Panc1 (cell line): ENCODE measurements around the gene ARID1A. TPM values are rescaled to one million over a fixed set of nuclear protein-coding genes. Genes with fewer than 3 reads are reported as not detected.
"Not testable (repeated sequence)": the region's sequence is repeated elsewhere in the genome, so short reads cannot be mapped to it uniquely, and the experiment has no call there.

Source experiments
- ATAC-seq: fragments of 200-7000 bp; cut with Tn5 transposase; 2 replicates; pipeline ENCODE4 v1.9.1; 2020; ENCODE audit warnings: mild to moderate bottlenecking, moderate library complexity
- BruUV-seq: library from RNA; stranded (reverse); fragments of 400-500 nt; replicated peaks from 2 replicates; lab custom pipeline; 2021; lab: Mats Ljungman, UMichigan
- CTCF ChIA-PET: fragments of 300-600 bp; sonication (Branson Sonifier 250); formaldehyde crosslinking; loops from one replicate; lab custom pipeline; 2022; ENCODE audit warnings: antibody characterized with exemption; lab: Charles Lee
- POLR2A ChIA-PET: fragments of 300-600 bp; sonication (Branson Sonifier 250); formaldehyde crosslinking; loops from one replicate; lab custom pipeline; 2022; ENCODE audit warnings: antibody characterized with exemption; lab: Charles Lee
- DNase-seq: peaks from one replicate; pipeline ENCODE4 v3.0.0-alpha.2; 2010; ENCODE audit warnings: low read depth, low spot score
- H3K27ac ChIP-seq: 2 replicates; pipeline ENCODE4 v1.5.1; 2011; ENCODE audit warnings: mild to moderate bottlenecking, low read length, inconsistent platforms
- H3K27me3 ChIP-seq: fragments of 200-500 bp; sonication (Bioruptor generic); 2 replicates; pipeline ENCODE4 v1.6.0; 2014; ENCODE audit warnings: low read length, inconsistent platforms; ENCODE audit not compliant: control insufficient read depth, insufficient read depth
- H3K36me3 ChIP-seq: fragments of 200-500 bp; sonication (Bioruptor generic); 2 replicates; pipeline ENCODE4 v1.5.1; 2014; ENCODE audit warnings: inconsistent platforms, mild to moderate bottlenecking, low read length, moderate library complexity; ENCODE audit not compliant: control insufficient read depth, insufficient read depth
- H3K4me1 ChIP-seq: 2 replicates; pipeline ENCODE4 v1.5.1; 2011; ENCODE audit warnings: inconsistent platforms, mild to moderate bottlenecking, low read length, moderate library complexity; ENCODE audit not compliant: control insufficient read depth, insufficient read depth
- H3K4me3 ChIP-seq, 2 experiments: 2 replicates each; pipeline ENCODE4 v1.5.1; 2011 to 2012; ENCODE audit warnings: low read depth in 2 of 2, low read length in 2 of 2, mild to moderate bottlenecking in 2 of 2, inconsistent platforms in 1 of 2, moderate library complexity in 1 of 2
- H3K9me3 ChIP-seq: fragments of 200-500 bp; sonication (Bioruptor generic); 2 replicates; pipeline ENCODE4 v1.5.1; 2014; ENCODE audit warnings: low read depth, mild to moderate bottlenecking, inconsistent platforms, low read length, moderate library complexity; ENCODE audit not compliant: control insufficient read depth, insufficient read depth
- POLR2AphosphoS5 ChIP-seq: IDR thresholded peaks from 2 replicates; pipeline ENCODE4 v1.6.1; 2012; ENCODE audit warnings: mild to moderate bottlenecking, low read depth, low read length, moderate library complexity
- SIN3A ChIP-seq: IDR thresholded peaks from 2 replicates; pipeline ENCODE4 v1.6.1; 2012; ENCODE audit warnings: low read depth, mild to moderate bottlenecking, low read length, moderate library complexity, borderline replicate concordance; ENCODE audit not compliant: insufficient read depth
- TCF7L2 ChIP-seq: IDR thresholded peaks from 2 replicates; pipeline ENCODE4 v1.6.1; 2011; ENCODE audit warnings: mild to moderate bottlenecking, low read depth, low read length, inconsistent platforms
- in situ Hi-C: cut with HindIII; loops from 2 replicates; pipeline ENCODE4 v1.10.0; 2016; ENCODE audit warnings: low sequenced_read_pairs, low pct_unique_long_range_greater_than_20kb
- intact Hi-C: fragments of 100-400 bp; cut with micrococcal nuclease; formaldehyde crosslinking; loops from one replicate; pipeline ENCODE4 v1.10.0; 2022; ENCODE audit not compliant: unreplicated experiment
- total RNA-seq: library from RNA; stranded (reverse); gene quantifications from one replicate; pipeline ENCODE4 v1.2.1, GENCODE V29; 2021; ENCODE audit not compliant: unreplicated experiment
- TF ChIP-seq, protein P1 (sequence below), 2 experiments: IDR thresholded peaks; 2 replicates each; pipeline ENCODE4 v1.6.1; 2011 to 2012; ENCODE audit warnings: low read depth in 2 of 2, control low read depth in 1 of 2, low read length in 1 of 2, mild to moderate bottlenecking in 1 of 2, moderate library complexity in 1 of 2; ENCODE audit not compliant: insufficient read depth in 1 of 2
- TF ChIP-seq, protein P2 (sequence below): fragments of 450-650 bp; IDR thresholded peaks from 2 replicates; pipeline ENCODE4 v1.5.1; 2017; ENCODE audit warnings: mild to moderate bottlenecking

The ARID1A gene
- total RNA-seq, 1 experiment from 2014 or later = 110 TPM

DNA sequence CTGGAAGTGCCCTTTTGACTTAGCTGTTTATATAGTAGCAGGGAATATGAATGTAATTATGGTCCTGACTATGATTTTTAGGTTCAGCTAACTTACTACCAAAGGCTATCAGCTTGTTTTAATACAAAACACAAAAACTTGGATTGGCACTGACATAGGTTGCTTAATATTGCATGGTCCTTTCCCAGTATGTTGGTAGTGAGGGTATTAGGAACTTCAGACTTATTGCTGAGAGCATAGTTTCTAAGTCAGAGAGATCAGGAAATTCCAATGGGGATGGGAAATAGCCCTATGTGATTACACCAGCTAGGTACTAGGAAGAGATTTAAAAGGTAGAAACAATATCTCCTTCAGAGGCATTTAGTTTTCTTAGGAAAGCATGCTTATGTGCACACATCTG, 7.7 kb downstream of the ARID1A start:
- H3K9me3 ChIP-seq = no peaks in the 10 kb centered on the region
- H3K4me3 ChIP-seq = no peak overlapping the region
- peaks cover 5% of the 10 kb centered on the region; the same call in 1 of the 2 replicates for H3K36me3 ChIP-seq
- no TSS peak for BruUV-seq
- CTCF ChIA-PET = no interaction called here
- in situ Hi-C loops (no loop called here), intact Hi-C loops (no loop called here)
- H3K27me3 ChIP-seq = no peaks in the 10 kb centered on the region
- DNase-seq = no peak
- H3K27ac ChIP-seq = peak overlapping the region; percentile 68
- POLR2A ChIA-PET = interaction anchor here (0.5 to 0.6 kb wide), 2 partner anchors 64 to 162 kb away, joined by 3 to 14 read pairs; no protein-coding TSS in a partner anchor
- peaks cover 90% of the 10 kb centered on the region for H3K4me1 ChIP-seq
- TF ChIP-seq, protein P1, sequence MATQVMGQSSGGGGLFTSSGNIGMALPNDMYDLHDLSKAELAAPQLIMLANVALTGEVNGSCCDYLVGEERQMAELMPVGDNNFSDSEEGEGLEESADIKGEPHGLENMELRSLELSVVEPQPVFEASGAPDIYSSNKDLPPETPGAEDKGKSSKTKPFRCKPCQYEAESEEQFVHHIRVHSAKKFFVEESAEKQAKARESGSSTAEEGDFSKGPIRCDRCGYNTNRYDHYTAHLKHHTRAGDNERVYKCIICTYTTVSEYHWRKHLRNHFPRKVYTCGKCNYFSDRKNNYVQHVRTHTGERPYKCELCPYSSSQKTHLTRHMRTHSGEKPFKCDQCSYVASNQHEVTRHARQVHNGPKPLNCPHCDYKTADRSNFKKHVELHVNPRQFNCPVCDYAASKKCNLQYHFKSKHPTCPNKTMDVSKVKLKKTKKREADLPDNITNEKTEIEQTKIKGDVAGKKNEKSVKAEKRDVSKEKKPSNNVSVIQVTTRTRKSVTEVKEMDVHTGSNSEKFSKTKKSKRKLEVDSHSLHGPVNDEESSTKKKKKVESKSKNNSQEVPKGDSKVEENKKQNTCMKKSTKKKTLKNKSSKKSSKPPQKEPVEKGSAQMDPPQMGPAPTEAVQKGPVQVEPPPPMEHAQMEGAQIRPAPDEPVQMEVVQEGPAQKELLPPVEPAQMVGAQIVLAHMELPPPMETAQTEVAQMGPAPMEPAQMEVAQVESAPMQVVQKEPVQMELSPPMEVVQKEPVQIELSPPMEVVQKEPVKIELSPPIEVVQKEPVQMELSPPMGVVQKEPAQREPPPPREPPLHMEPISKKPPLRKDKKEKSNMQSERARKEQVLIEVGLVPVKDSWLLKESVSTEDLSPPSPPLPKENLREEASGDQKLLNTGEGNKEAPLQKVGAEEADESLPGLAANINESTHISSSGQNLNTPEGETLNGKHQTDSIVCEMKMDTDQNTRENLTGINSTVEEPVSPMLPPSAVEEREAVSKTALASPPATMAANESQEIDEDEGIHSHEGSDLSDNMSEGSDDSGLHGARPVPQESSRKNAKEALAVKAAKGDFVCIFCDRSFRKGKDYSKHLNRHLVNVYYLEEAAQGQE (IDR thresholded peaks at IDR 0.05; ENCODE audit: insufficient read depth in 1 of 2, low read depth in 2 of 2, low read length in 1 of 2) = no peak
- no peak for TF ChIP-seq POLR2AphosphoS5
- no peak for TF ChIP-seq TCF7L2
- TF ChIP-seq, protein P2, sequence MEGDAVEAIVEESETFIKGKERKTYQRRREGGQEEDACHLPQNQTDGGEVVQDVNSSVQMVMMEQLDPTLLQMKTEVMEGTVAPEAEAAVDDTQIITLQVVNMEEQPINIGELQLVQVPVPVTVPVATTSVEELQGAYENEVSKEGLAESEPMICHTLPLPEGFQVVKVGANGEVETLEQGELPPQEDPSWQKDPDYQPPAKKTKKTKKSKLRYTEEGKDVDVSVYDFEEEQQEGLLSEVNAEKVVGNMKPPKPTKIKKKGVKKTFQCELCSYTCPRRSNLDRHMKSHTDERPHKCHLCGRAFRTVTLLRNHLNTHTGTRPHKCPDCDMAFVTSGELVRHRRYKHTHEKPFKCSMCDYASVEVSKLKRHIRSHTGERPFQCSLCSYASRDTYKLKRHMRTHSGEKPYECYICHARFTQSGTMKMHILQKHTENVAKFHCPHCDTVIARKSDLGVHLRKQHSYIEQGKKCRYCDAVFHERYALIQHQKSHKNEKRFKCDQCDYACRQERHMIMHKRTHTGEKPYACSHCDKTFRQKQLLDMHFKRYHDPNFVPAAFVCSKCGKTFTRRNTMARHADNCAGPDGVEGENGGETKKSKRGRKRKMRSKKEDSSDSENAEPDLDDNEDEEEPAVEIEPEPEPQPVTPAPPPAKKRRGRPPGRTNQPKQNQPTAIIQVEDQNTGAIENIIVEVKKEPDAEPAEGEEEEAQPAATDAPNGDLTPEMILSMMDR = no peak
- no peak for TF ChIP-seq SIN3A
- no peak for ATAC-seq

GRCh38 chr1:26704629-26705028, 8.8 kb downstream of the ARID1A start:
- H3K27ac ChIP-seq = peak overlapping the region; percentile 58
- peaks cover 84% of the 10 kb centered on the region for H3K4me1 ChIP-seq
- ATAC-seq (no peak), DNase-seq (no peak)
- peaks cover 5% of the 10 kb centered on the region; the same call in 1 of the 2 replicates for H3K36me3 ChIP-seq
- CTCF ChIA-PET = no interaction called here
- TF ChIP-seq POLR2AphosphoS5 (no peak), SIN3A (no peak)
- TF ChIP-seq, protein P2 = no peak
- H3K9me3 ChIP-seq = no peaks in the 10 kb centered on the region
- in situ Hi-C loops = no loop called here
- no TSS peak for BruUV-seq
- no peak overlapping the region for H3K4me3 ChIP-seq
- intact Hi-C loops = no loop called here
- POLR2A ChIA-PET = no interaction called here
- H3K27me3 ChIP-seq = no peaks in the 10 kb centered on the region

DNA sequence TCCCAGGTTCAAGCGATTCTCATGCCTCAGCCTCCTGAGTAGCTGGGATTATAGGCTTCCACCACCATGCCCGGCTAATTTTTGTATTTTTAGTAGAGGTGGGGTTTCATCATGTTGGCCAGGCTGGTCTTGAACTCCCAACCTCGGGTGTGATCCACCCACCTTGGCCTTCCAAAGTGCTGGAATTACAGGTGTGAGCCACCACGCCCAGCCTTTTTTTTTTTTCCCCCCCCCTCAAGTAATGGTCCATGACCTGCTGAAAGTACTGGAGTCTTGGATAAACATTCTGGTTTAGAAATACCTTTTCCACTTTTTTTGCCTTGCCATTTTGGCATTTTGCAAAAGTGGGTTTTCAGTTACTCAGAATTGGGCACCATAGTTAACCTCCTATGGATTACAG, 9.4 kb downstream of the ARID1A start:
- H3K4me3 ChIP-seq, ATAC-seq, H3K27me3 ChIP-seq, POLR2A ChIA-PET, in situ Hi-C loops, BruUV-seq, DNase-seq, H3K36me3 ChIP-seq, intact Hi-C loops, CTCF ChIA-PET, H3K9me3 ChIP-seq: not testable (repeated sequence)
- peak overlapping the region; percentile 81 for H3K27ac ChIP-seq
- peaks cover 78% of the 10 kb centered on the region for H3K4me1 ChIP-seq
